ENCODE results near the gene METTL22. TPM values are rescaled to one million over a fixed set of nuclear protein-coding genes. Genes with fewer than 3 reads are reported as not detected.

The METTL22 gene
- total RNA-seq, 2 experiments from 2014 or later, result 26.4 to 30.8 TPM

GRCh38 chr16:8605554-8605953 is 15.9 kb upstream of the METTL22 start:
- H3K9me3 Mint-ChIP-seq, result no peaks in the 10 kb centered on the region
- peaks cover 6% of the 10 kb centered on the region for H3K27me3 Mint-ChIP-seq
- no peaks in the 10 kb centered on the region for H3K36me3 Mint-ChIP-seq
- ChIA-PET POLR2A (no interaction called here), CTCF (no interaction called here)
- no peak overlapping the region for H3K4me3 Mint-ChIP-seq
- H3K27ac Mint-ChIP-seq, result no peak overlapping the region
- intact Hi-C loops (cut with micrococcal nuclease), result no loop called here
- H3K4me1 Mint-ChIP-seq (ENCODE audit: low read depth), result no peaks in the 10 kb centered on the region
- DNase-seq, result no peak

GRCh38 chr16:8607214-8607613 is 14.3 kb upstream of the METTL22 start:
- H3K4me1 Mint-ChIP-seq (ENCODE audit: low read depth), result no peaks in the 10 kb centered on the region
- H3K4me3 Mint-ChIP-seq, result no peak overlapping the region
- peaks cover 7% of the 10 kb centered on the region for H3K27me3 Mint-ChIP-seq
- CTCF ChIA-PET, result no interaction called here
- POLR2A ChIA-PET, result no interaction called here
- no peaks in the 10 kb centered on the region for H3K9me3 Mint-ChIP-seq
- no peak overlapping the region for H3K27ac Mint-ChIP-seq
- DNase-seq, result no peak
- intact Hi-C loops (cut with micrococcal nuclease), result no loop called here
- no peaks in the 10 kb centered on the region for H3K36me3 Mint-ChIP-seq

- CTCF ChIA-PET, result no interaction called here
- Mint-ChIP-seq H3K4me1 (ENCODE audit: low read depth) (no peaks in the 10 kb centered on the region), H3K27ac (no peak overlapping the region), H3K27me3 (peaks cover 8% of the 10 kb centered on the region), H3K9me3 (no peaks in the 10 kb centered on the region), H3K36me3 (no peaks in the 10 kb centered on the region), H3K4me3 (no peak overlapping the region)
- no peak for DNase-seq
- POLR2A ChIA-PET, result no interaction called here
- intact Hi-C loops (cut with micrococcal nuclease), result no loop called here
Observed at GRCh38 chr16:8611122-8611521, 10.4 kb upstream of the METTL22 start.

GRCh38 chr16:8611886-8612600 is 9.5 kb upstream of the METTL22 start:
- no peak overlapping the region for H3K4me3 Mint-ChIP-seq
- H3K27me3 Mint-ChIP-seq, result peaks cover 8% of the 10 kb centered on the region
- no peaks in the 10 kb centered on the region for H3K4me1 Mint-ChIP-seq (ENCODE audit: low read depth)
- ChIA-PET POLR2A (no interaction called here), CTCF (no interaction called here)
- H3K36me3 Mint-ChIP-seq, result no peaks in the 10 kb centered on the region
- no peaks in the 10 kb centered on the region for H3K9me3 Mint-ChIP-seq
- no peak for DNase-seq
- H3K27ac Mint-ChIP-seq, result no peak overlapping the region
- intact Hi-C loops (cut with micrococcal nuclease), result no loop called here

- Mint-ChIP-seq H3K36me3 (no peaks in the 10 kb centered on the region), H3K27me3 (peaks cover 7% of the 10 kb centered on the region), H3K9me3 (no peaks in the 10 kb centered on the region), H3K27ac (no peak overlapping the region), H3K4me3 (no peak overlapping the region), H3K4me1 (ENCODE audit: low read depth) (no peaks in the 10 kb centered on the region)
- ChIA-PET CTCF (no interaction called here), POLR2A (no interaction called here)
- no peak for DNase-seq
- intact Hi-C loops (cut with micrococcal nuclease), result no loop called here
Observed at GRCh38 chr16:8614435-8615029, 7.0 kb upstream of the METTL22 start.

- intact Hi-C loops (cut with micrococcal nuclease), result loop anchor here (2.0 to 5.0 kb wide), 2 partner anchors 35 to 52 kb away; partner anchors contain the start of gene ABAT
- POLR2A ChIA-PET, result no interaction called here
Observed at GRCh38 chr16:8619671-8620370, 1.7 kb upstream of the METTL22 start.

GRCh38 chr16:8620535-8620934 is 963 bp upstream of the METTL22 start:
- intact Hi-C loops (cut with micrococcal nuclease), result loop anchor here (2.0 to 5.0 kb wide), 2 partner anchors 34 to 52 kb away; partner anchors contain the start of gene ABAT
- H3K27me3 Mint-ChIP-seq, result peaks cover 2% of the 10 kb centered on the region
- no peaks in the 10 kb centered on the region for H3K9me3 Mint-ChIP-seq
- H3K4me1 Mint-ChIP-seq (ENCODE audit: low read depth), result peaks cover 29% of the 10 kb centered on the region
- peaks cover 2% of the 10 kb centered on the region for H3K36me3 Mint-ChIP-seq
- ChIA-PET POLR2A (no interaction called here), CTCF (no interaction called here)
- H3K27ac Mint-ChIP-seq, result no peak overlapping the region
- peak; percentile 13 for DNase-seq
- peak overlapping the region; percentile 93 for H3K4me3 Mint-ChIP-seq

More at GRCh38 chr16:8619671-8620370, 1.7 kb upstream of the METTL22 start:
- CTCF ChIA-PET, result no interaction called here
- no peak overlapping the region for H3K27ac Mint-ChIP-seq
- peaks cover 2% of the 10 kb centered on the region for H3K27me3 Mint-ChIP-seq
- no peak for DNase-seq
- H3K4me1 Mint-ChIP-seq (ENCODE audit: low read depth), result peaks cover 26% of the 10 kb centered on the region
- no peaks in the 10 kb centered on the region for H3K9me3 Mint-ChIP-seq
- no peaks in the 10 kb centered on the region for H3K36me3 Mint-ChIP-seq
- no peak overlapping the region for H3K4me3 Mint-ChIP-seq

- ChIA-PET POLR2A (interaction anchor here (1.4 kb wide), 1 partner anchor 176 kb away, joined by 5 read pairs; the partner anchor contains the start of genes PMM2 and TMEM186), CTCF (interaction anchor here (1.5 to 1.7 kb wide), 3 partner anchors 34 to 151 kb away, joined by 3 to 5 read pairs (median 4); no protein-coding TSS in a partner anchor)
- H3K27ac Mint-ChIP-seq, result no peak overlapping the region
- no peaks in the 10 kb centered on the region for H3K9me3 Mint-ChIP-seq
- intact Hi-C loops (cut with micrococcal nuclease), result loop anchor here (1.0 to 5.0 kb wide), 4 partner anchors 34 to 176 kb away; partner anchors contain the start of genes ABAT, PMM2 and TMEM186
- H3K36me3 Mint-ChIP-seq, result peaks cover 2% of the 10 kb centered on the region
- no peaks in the 10 kb centered on the region for H3K27me3 Mint-ChIP-seq
- H3K4me3 Mint-ChIP-seq, result peak overlapping the region; percentile 93
- DNase-seq, result no peak
- peaks cover 29% of the 10 kb centered on the region for H3K4me1 Mint-ChIP-seq (ENCODE audit: low read depth)
Observed at GRCh38 chr16:8621222-8621571, 301 bp upstream of the METTL22 start.

GRCh38 chr16:8622315-8622656 is 788 bp downstream of the METTL22 start:
- Mint-ChIP-seq H3K4me1 (ENCODE audit: low read depth) (peaks cover 34% of the 10 kb centered on the region), H3K4me3 (peak overlapping the region; percentile 93), H3K36me3 (peaks cover 7% of the 10 kb centered on the region), H3K27ac (peak overlapping the region; percentile 51), H3K9me3 (no peaks in the 10 kb centered on the region), H3K27me3 (no peaks in the 10 kb centered on the region)
- intact Hi-C loops (cut with micrococcal nuclease), result loop anchor here (5.0 kb wide), 1 partner anchor 50 kb away; the partner anchor contains the start of gene ABAT
- ChIA-PET CTCF (interaction anchor here (1.5 to 1.7 kb wide), 3 partner anchors 33 to 150 kb away, joined by 3 to 5 read pairs (median 4); no protein-coding TSS in a partner anchor), POLR2A (interaction anchor here (0.6 to 1.4 kb wide), 3 partner anchors 34 to 246 kb away, joined by 3 to 5 read pairs (median 3); partner anchors contain the start of genes CARHSP1, PMM2 and TMEM186)
- DNase-seq, result no peak

- Mint-ChIP-seq H3K4me3 (no peak overlapping the region), H3K9me3 (no peaks in the 10 kb centered on the region), H3K36me3 (peaks cover 19% of the 10 kb centered on the region), H3K27me3 (no peaks in the 10 kb centered on the region), H3K27ac (no peak overlapping the region), H3K4me1 (ENCODE audit: low read depth) (peaks cover 34% of the 10 kb centered on the region)
- intact Hi-C loops (cut with micrococcal nuclease), result loop anchor here (5.0 kb wide), 1 partner anchor 49 kb away; the partner anchor contains the start of gene ABAT
- POLR2A ChIA-PET, result no interaction called here
- DNase-seq, result no peak
- CTCF ChIA-PET, result no interaction called here
Observed at GRCh38 chr16:8623634-8624033, 2.1 kb downstream of the METTL22 start.

- Mint-ChIP-seq H3K27ac (no peak overlapping the region), H3K9me3 (no peaks in the 10 kb centered on the region), H3K4me1 (ENCODE audit: low read depth) (peaks cover 30% of the 10 kb centered on the region), H3K27me3 (no peaks in the 10 kb centered on the region), H3K4me3 (no peak overlapping the region), H3K36me3 (peaks cover 33% of the 10 kb centered on the region)
- intact Hi-C loops (cut with micrococcal nuclease), result no loop called here
- DNase-seq, result no peak
- POLR2A ChIA-PET, result no interaction called here
- CTCF ChIA-PET, result no interaction called here
Observed at GRCh38 chr16:8625491-8626087, 4.1 kb downstream of the METTL22 start.

GRCh38 chr16:8626946-8627345 is 5.4 kb downstream of the METTL22 start:
- peaks cover 23% of the 10 kb centered on the region for H3K4me1 Mint-ChIP-seq (ENCODE audit: low read depth)
- no peaks in the 10 kb centered on the region for H3K27me3 Mint-ChIP-seq
- ChIA-PET CTCF (interaction anchor here (0.5 kb wide), 1 partner anchor 30 kb away, joined by 3 read pairs; no protein-coding TSS in a partner anchor), POLR2A (no interaction called here)
- no peak for DNase-seq
- H3K9me3 Mint-ChIP-seq, result no peaks in the 10 kb centered on the region
- H3K4me3 Mint-ChIP-seq, result no peak overlapping the region
- intact Hi-C loops (cut with micrococcal nuclease), result no loop called here
- H3K27ac Mint-ChIP-seq, result no peak overlapping the region
- H3K36me3 Mint-ChIP-seq, result peaks cover 44% of the 10 kb centered on the region
